ENCODE results near the gene PITX3.
A peak's percentile ranks its signal among the peaks of the same experiment; 100 is the strongest.

The PITX3 gene

DNA sequence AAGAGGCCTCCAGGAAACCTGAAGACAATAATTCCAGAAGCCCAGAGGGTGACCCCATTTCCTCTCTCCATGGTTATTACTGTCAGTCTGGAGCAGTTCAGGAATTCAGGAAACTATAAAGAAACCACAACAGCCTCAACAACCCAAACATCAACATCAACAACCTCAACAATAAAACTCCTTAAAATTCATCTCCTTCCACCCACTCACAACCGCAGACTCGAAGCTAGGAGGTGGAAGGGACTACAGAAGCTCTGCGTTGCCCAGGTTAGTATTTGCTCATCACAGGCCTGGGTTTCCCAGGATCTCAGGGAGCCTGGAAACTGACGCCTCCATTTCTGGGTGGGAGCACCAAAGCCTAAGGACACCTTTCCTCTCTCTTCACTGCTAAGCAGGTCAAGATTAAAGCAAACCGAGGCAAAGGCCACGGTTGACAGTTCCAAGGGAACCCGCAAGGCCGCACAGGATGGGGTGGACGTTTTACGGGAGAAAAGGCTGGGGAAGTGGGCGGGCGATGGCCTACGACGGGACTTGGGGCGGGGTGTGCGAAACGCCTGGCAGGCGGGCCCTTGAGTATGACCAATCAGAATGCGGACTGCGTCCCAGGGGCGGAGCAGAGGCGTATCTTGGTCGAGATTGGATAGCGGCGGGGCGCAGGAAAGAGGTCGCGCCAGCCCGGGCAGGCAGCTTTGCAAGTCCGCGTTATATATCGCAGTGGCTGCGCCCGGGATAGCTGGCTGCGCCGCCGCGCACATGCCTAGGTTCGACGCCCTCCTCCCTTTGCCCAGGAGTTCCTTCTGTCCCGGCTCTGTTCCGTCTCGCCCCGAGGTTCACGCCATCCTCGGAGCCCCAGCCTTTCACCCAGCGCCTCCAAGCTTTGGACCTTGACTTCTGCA, 15.4 kb downstream of the PITX3 start, which contains the start of gene ELOVL3:
Gene ELOVL3, plus strand, starts transcription at position 654 of the 896 bp plus-strand sequence. CDS start 250 bp downstream, outside the sequence.
- no peak for TF ChIP-seq GATA2 (IDR thresholded peaks at IDR 0.05; ENCODE audit: low read depth, low read length)
- no peak for TF ChIP-seq GATA3 (IDR thresholded peaks at IDR 0.05; ENCODE audit: low read depth, low read length)

DNA sequence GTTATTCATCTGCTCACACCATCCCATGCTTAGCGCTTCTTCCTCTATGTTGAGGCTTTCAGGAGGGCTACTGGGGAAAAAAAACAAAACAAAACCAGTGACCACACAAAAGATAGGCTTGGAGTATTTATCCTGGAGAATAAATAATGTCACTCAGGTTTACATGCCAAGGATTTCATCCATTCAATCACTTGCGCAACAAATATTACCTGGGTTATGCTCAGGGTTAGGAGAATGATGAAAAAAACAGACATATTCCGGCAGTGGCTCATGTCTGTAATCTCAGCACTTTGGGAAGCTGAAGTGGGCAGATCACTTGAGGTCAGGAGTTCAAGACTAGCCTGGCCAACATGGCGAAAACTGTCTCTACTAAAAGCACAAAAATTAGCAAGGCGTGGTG, 18.5 kb downstream of the PITX3 start:
- TF ChIP-seq GATA3 (IDR thresholded peaks at IDR 0.05; ENCODE audit: low read depth, low read length): no peak
- no peak for TF ChIP-seq GATA2 (IDR thresholded peaks at IDR 0.05; ENCODE audit: low read depth, low read length)

DNA sequence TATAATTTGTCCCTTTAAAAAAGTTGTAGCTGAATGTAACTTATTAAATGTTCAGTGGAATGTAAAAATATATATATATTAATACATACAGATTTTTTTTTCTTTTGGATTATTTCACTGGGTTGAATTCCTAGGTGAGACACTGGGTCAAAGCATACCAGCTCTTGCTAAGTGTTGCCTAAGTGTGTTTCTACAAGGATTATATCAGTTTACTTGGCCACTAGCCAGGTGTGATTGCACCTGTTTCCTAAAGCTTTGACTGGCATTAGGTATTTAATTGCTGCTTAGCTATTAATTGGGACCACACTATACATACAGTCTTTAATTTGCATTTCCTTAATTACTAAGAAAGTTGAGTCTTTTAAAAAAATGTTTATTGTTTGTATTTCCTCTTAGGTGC, 20.7 kb downstream of the PITX3 start:
- TF ChIP-seq GATA2 (IDR thresholded peaks at IDR 0.05; ENCODE audit: low read depth, low read length): no peak
- no peak for TF ChIP-seq GATA3 (IDR thresholded peaks at IDR 0.05; ENCODE audit: low read depth, low read length)

DNA sequence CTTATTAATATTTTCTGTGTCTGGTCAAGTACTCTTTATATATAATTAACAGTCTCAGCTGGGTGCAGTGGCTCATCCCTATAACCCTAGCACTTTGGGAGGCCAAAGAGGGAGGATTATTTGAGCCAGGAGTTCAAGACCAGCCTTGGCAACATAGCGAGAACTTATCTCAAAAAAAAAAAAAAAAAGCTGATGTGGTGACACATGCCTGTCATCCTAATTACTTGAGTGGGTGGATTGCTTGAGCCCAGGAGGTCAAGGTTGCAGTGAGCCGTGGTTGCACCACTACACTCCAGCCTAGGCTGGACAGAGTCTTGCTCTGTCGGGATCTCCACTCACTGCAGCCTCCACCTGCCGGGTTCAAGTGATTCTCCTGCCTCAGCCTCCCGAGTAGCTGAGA, 21.9 kb downstream of the PITX3 start:
- no peak for TF ChIP-seq GATA3 (IDR thresholded peaks at IDR 0.05; ENCODE audit: low read depth, low read length)
- no peak for TF ChIP-seq GATA2 (IDR thresholded peaks at IDR 0.05; ENCODE audit: low read depth, low read length)

DNA sequence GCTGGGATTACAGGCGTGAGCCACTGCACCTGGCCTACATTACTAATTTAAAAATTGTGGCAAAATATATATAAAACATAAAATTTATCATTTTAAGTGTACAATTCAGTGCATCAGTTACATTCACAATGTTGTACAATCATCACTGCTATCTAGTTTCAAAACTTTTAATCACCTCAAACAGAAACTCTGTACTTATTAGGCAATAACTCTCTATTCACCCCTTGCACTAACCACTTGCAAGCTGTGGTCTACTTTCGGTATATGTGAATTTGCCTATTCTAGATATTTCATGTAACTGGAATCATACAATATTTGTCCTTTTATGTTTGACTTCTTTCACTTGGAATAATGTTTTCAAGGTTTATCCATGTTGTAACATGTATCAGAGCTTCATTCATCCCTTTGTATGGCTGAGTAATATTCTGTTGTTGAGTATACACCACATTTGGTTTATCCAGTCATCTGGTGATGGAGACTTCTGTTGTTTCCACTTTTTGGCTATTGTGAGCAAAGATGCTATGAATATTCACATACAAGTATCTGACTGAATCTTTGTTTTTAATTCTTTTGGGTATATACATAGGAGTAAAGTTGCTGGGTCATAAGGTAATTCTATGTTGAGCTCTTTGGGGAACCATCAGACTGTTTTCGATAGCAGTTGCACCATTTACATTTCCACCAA, 29.6 kb downstream of the PITX3 start:
- no peak for TF ChIP-seq GATA2 (IDR thresholded peaks at IDR 0.05; ENCODE audit: low read depth, low read length)
- TF ChIP-seq GATA3 (IDR thresholded peaks at IDR 0.05; ENCODE audit: low read depth, low read length): no peak

DNA sequence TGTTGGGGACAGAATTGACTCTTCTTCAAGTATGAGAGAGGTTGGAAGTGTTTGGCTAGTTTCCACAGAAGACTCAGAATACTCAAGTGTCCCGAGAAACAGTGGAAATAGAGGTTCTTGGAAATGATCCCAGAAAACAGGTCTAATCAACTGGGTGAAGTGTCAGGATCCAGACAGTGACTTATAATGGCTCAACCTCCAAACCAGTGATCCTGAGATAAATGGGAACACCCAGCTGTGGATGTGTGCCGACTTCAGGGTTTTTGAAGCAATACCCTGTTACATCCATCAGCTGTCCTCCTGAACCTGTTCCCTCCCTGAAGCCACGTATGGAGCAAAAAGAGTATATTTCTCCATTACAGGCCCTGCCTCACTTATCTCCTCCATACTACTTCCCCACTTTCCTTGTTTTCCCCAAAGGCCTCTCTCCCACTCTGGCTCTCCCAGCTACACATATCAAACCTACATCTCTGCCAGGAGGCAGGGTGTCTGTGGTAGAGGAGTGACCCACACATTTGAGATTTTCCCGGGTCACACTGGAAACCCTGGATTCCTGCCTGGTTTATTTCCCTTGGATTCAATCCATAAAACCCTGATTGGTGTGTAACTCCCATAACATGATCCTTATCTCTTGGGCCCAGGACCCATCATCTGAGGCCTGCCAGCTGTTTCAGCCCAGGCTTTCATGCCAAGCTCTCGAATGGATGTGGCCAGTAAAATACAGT, 32.8 kb downstream of the PITX3 start:
- peak; percentile 98 for TF ChIP-seq GATA2 (IDR thresholded peaks at IDR 0.05; ENCODE audit: low read depth, low read length)
- TF ChIP-seq GATA3 (IDR thresholded peaks at IDR 0.05; ENCODE audit: low read depth, low read length): peak; percentile 92

DNA sequence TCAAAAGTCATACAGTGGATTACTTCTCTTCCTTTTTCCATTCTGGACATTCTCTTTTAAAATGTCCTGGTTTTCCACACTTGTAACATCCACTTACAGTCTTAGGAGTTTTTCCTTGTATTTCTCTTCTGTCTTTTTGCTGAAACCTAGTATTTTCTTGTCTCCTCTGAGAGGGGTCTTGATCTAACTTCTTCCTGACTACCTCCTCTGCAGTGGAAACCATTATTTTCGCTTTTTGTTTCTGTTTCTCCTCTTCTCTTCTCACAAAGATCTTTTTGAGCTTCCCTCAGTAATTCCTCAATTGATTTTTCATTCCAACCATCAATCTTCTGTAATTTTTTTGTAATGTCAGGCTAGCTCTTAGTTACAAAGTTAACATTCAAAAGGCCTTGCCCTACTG, 38.9 kb downstream of the PITX3 start:
- no peak for TF ChIP-seq GATA2 (IDR thresholded peaks at IDR 0.05; ENCODE audit: low read depth, low read length)
- no peak for TF ChIP-seq GATA3 (IDR thresholded peaks at IDR 0.05; ENCODE audit: low read depth, low read length)

DNA sequence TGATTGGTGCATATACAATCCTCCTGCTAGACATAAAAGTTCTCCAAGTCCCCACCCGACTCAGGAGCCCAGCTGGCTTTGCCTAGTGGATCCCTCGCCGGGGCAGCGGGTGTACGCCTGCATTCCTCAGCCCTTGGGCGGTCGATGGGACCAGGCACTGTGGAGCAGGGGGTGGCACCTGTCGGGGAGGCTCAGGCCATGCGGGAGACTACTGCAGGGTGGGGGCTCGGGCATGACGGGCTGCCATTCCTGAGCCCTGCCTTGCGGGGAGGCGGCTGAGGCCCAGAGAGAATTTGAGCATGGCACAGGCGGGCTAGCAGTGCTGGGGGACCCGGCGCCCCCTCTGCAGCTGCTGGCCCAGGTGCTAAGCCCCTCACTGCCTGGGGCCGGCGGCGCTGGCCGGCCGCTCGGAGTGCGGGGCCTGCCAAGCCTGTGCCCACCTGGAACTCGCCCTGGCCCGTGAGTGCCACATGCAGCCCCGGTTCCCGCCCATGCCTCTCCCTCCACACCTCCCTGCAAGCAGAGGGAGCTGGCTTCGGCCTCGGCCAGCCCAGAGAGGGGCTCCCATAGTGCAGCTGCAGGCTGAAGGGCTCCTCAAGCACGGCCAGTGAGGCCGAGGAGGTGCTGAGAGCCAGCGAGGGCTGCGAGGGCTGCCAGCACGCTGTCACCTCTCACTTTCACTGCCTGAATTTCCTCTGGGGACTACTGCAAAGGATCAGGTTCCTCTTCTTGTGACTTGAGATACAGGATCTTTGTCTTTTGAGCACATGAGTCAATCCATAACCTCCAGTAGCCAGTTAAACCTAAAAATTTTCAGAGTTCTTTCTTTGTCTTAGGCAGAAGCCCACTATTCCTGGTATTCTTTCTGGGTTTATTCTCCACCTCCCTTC, 40.3 kb downstream of the PITX3 start:
- TF ChIP-seq GATA3 (IDR thresholded peaks at IDR 0.05; ENCODE audit: low read depth, low read length): no peak
- no peak for TF ChIP-seq GATA2 (IDR thresholded peaks at IDR 0.05; ENCODE audit: low read depth, low read length)

DNA sequence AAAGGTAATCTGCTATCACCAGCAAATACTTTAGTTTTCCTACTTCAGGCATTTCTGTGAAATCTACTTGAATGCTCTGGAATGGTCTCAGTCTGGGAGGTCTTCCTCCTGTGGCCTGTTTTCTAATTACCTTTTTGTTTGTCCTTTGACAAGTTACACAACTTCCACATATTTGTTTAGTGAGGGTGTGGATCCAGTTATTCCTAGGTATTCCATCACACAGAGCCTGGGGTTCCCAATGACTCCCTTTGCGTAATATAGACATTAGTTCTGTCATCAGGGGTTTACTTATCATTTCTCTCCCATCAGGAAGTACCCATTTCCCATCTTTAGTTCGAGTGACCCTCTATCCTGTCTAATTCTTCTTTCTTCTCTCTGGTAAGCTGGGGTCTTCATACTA, 43.3 kb downstream of the PITX3 start:
- TF ChIP-seq GATA2 (IDR thresholded peaks at IDR 0.05; ENCODE audit: low read depth, low read length) (no peak), GATA3 (IDR thresholded peaks at IDR 0.05; ENCODE audit: low read depth, low read length) (no peak)

DNA sequence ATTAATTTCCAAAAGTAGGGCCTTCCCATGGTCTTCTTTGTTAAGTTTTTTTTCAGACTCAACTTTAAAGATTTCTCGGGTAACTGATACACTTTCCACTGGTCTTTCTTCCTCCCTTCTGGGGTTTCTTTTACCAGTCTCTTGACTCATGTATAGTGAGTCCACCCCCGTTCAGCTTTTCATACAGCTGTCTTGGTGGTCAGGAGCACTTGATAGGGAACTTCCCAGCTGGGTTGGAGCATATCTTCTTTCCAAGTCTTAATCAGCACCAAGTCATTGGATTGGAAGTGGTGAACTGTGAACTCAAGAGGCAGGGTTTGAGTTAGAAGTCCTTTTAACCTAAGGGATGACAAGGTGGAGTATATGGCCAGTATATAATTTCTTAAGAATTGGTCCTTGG, 44.4 kb downstream of the PITX3 start:
- no peak for TF ChIP-seq GATA2 (IDR thresholded peaks at IDR 0.05; ENCODE audit: low read depth, low read length)
- TF ChIP-seq GATA3 (IDR thresholded peaks at IDR 0.05; ENCODE audit: low read depth, low read length): no peak

DNA sequence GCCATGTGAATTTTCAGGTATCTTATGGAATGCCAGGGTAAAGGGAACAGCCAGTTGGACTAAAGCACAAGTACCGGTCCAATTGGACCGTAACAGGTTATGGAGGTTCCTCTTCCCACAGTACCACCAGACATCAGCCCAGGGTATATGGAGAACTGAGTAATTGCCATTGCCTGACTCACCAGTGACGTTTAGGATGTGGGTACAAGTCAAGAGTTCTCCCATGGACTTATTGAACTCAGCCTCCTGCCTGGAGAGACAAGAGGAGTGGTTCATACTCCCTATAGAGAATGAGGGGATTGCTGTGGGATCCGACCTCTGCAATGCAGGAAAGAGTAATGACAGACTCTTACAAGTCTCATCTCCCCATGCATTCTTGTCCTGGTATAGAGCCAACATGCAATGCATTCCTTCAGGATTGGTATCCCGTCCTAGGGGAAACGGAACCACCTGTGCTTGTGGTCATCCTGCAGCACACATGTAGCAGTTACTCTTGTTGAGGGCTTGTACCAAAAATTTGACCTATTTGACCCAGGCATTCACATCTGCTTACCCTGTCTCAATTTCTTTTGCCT, 45.9 kb downstream of the PITX3 start:
- TF ChIP-seq GATA2 (IDR thresholded peaks at IDR 0.05; ENCODE audit: low read depth, low read length) (no peak), GATA3 (IDR thresholded peaks at IDR 0.05; ENCODE audit: low read depth, low read length) (no peak)

DNA sequence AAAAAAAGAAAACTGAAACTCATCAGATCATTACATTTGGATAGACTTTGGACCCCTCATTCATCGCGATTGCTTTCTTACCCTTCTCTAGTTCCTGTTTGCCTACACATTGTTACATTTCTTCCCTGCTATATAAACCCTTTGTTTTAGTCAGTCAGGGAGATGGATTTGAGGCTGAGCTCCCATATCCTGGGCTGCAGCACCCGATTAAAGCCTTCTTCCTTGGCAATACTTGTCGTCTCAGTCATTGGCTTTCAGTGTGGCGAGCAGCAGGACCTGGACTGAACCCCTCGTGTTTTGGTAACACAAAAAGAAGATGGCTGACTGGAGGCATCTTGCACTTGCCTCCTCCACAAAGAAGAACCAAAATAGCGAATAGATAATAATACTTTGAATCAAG, 49.4 kb downstream of the PITX3 start:
- TF ChIP-seq GATA2 (IDR thresholded peaks at IDR 0.05; ENCODE audit: low read depth, low read length) (no peak), GATA3 (IDR thresholded peaks at IDR 0.05; ENCODE audit: low read depth, low read length) (no peak)

Measured in SH-SY5Y (cell line).